ENCODE results near the gene KRR1.

The KRR1 gene

DNA sequence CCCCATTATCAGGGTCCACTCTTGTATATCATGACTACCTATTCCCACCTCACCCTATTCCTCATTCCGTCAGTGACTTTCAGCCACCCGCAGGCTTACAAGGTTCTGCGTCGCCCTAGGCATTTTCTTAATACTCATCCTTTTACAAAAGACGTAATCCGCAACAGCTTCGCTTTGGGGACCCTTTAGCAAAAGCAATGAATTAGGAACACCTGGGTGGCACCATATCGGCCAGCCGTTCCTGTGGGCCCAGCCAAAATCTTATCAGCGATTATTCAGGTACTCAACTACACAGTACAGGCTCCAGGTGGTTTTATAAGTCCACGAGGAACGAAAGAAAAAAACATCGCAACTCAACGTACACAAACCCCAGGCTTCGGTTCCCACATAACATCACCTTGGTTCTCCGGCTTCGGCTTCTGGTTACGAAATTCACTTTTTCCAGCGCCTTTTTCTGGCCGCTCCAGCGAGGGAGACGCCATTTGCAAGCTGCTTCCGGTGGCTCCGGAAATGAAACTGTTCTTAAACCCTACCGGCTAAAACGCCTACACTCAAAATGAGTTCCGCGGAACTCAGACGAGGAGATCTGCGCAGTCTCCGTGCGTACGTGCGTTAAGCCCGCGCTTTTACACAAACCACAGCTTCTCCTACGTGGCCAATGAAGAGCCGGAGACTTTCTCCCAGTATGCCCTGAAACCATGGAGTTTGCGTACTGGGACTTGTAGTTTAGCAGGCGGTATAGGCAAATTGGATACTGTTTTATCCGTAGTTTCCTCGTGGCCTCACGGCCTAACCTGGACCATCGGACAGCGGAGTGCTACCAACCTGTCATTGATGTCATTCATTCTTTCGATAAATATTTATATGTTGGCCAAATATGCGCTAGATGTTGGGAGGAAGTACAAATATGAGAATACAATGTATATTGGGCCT is at the start of gene KRR1:
Gene KRR1 (minus strand): TSS at position 494 of the 933 bp plus-strand sequence. CDS start 12 bp downstream, at position 482.
- DNase-seq (ENCODE audit: low spot score) = peak; percentile 97

DNA sequence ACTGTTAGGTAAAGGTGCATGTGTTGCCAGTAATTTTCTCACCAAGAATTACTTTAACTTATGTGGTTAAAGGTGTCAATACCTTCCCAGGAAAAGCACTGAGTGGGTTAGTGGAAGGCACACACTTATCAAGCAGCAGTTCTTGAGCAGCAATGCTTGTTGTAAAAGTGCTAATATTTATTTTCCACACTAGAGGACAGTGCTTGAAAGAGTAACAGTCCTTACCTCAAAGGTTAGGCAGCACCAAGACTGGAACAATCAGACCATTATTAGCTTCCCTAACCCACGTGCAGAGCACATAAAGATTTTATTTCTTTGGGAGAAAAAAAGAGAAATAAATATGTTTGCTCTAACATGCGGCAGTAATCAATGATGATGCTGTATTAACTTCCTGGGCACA is 48.8 kb upstream of the KRR1 start:
- peak; percentile 90 for DNase-seq (ENCODE audit: low spot score)

DNA sequence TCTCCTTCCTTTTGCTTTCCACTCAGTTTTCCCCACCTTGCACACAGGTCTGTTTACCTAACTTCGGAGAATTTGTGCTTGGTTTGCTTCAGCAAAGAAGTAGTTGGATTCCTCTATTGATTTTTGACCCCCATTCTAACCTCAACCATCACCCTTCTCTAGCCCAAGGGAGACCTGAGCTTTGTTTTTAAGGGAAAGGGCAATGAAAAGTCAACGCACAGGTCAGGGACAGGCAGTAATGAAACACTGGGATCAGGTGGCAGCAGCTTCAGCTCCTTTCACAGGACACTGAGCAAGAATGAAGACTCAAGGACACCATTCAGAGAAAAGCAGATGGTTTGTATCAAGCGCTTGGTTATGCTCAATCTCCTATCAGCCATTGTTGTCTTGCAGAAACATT is 46.9 kb upstream of the KRR1 start:
- no peak for DNase-seq (ENCODE audit: low spot score)

DNA sequence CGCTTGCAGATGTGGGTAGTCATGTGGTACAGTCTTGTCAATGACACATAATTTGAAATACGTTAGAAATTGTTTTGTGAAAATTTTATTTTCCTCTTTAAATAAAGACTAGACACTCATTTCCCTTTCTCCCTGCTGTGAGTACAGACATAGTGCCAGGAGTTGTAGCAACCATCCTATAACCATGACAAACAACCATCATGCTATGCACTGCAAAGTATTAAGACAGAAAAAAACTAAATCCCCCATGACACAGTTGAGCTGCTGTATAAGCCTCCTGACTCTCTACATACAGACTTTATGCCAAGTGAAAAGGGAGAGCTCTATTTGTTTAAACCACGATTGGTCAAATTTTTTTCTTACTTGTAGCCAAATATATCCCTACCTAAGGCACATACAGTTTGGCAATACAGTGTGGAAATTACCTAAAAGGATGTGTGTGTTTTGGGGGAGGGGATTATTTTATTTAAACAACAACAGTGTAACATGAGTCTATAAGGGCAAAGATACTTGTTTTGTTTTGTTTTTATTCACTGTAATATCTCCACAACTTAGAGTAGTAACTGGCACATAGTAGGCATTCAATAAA is 45.0 kb upstream of the KRR1 start:
- DNase-seq (ENCODE audit: low spot score) = no peak

DNA sequence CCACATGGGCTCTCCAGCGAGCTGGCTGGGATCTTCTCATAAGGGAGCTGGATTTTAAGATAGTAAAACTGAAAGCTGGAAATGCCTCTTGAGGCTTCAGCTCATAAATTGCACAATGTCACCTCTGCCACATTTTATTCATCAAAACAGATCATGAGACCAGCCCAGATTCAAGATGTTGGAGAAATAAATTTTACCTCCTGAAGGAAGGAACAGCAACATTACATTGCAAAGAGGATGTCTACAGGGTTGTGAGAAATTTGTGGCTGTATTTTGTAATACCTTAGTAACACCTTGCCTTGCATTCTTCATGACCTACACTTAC is 43.1 kb upstream of the KRR1 start:
- DNase-seq (ENCODE audit: low spot score) = no peak

DNA sequence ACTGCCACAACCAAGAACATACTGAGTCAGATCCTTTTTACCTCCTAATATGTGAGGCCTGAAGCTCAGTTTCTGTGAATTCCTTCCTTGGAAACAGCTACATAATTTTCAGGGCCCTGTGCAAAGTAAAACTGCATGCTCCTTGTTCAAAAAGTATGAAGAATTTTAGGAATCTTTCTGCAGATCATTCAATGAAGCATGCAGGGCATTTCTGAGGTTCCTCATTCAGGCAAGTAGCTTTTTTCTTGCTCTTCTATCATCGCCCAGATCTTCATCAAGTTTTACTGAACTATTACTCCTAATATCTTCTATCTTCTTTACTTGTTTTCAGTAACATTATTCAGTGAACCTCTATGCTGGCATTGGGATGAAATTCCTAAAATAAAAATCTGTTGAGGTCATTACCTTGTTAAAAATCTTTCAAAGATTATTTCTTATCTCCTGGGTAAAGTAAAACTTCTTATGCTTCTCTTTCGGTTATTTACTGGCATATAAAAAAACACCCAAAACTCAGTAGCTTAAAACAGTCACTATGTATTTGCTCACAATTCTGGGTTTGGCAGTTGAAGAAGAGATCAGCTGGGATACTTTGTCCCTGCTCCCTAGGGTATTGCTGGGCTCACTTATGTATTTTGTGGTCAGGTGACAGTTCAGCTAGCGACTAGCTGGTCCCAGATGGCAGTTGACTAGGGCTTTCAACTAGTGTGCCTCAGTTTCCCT is 42.6 kb upstream of the KRR1 start:
- no peak for DNase-seq (ENCODE audit: low spot score)

DNA sequence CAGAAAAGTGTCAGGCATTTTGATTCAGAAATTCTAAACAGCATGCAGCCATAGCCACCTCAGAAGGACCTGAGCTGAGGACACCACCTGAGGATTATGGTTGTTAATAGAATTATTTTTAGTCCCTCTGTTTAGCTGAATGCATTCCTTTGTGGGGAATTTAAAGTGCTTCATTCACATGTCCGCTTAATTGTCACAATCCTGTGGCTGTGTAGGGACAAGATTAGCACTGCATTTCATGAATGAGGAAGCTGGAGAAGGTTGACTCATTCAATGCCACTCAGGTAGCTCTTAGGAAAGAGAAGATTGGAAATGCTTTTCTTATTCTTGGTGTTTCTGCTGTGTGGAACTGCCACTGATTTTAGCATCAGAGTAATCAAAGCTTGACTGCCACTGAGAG is 42.0 kb upstream of the KRR1 start:
- no peak for DNase-seq (ENCODE audit: low spot score)

DNA sequence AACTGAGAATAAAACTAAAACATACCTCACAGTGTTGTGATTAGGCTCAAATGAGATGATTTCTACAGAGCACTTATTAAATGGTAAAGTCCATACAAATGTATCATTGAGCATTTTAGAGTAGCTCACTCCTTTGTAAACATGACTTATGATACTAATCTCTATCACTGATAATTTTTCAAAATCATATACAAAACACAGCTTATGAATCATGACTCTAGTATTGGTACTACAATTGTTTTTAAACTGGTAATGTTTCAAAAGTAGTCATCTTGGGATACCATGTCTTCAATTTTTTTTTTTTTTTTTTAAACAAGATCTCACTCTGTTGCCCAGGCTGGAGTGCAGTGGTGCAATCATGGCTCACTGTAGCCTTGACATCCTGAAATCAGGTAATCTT is 40.1 kb upstream of the KRR1 start:
- no peak for DNase-seq (ENCODE audit: low spot score)

DNA sequence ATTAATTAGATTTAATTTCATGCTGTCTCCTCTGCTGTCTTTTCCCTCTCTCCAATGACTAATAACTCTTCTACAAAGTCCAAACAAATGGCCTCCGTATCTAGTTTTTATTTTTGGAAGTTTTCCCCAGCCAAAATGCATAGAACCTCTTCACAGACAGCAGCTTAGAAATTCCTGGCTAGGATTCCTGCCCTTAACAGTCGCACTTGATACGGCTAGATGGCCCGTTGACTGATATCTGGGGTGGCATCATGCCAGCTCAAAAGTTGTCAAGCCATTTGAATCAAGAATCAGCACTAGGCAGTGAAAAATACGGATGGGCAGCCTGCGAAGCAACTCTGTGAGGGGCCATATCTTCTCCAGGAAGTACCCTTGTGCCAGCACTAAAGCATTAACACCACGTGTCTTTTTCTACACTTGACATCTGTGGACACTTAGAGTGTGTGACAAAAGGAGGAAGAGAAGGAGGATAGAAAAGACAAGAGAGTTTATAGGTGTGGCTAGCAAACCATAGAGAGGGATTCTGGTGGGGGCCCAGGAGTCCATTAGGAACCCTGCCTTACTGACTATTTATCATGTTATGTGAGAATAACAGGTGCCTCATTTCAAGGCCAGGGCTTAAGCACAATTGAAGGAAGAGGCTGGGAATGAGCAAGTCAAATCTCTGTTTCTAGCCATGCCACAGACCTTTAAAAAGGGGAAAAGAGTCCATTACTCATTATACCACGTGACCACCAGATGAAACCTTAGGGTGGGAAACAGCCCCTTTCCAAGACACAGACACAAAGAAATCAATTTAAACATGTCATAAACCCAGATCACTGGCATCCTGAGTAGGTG is 39.2 kb upstream of the KRR1 start:
- DNase-seq (ENCODE audit: low spot score) = peak; percentile 36

DNA sequence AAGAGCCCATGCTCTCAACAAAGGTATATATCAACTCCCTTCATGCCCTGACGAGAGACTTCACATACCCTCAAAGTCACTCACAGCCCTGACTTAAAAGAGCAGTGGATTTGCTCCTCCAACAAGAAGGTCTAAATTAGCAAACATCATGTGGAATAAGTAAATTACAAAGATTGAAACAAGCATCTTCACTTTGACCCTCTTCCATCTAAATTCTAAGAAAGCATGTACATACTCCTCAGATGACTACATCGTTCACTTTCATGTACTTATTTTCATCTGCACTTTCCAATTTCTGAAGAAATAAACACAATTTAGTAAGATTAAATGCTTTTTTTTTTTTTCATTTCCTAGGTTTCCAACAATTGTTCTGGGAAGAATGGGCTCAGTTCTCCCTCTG is 38.6 kb upstream of the KRR1 start:
- no peak for DNase-seq (ENCODE audit: low spot score)

DNA sequence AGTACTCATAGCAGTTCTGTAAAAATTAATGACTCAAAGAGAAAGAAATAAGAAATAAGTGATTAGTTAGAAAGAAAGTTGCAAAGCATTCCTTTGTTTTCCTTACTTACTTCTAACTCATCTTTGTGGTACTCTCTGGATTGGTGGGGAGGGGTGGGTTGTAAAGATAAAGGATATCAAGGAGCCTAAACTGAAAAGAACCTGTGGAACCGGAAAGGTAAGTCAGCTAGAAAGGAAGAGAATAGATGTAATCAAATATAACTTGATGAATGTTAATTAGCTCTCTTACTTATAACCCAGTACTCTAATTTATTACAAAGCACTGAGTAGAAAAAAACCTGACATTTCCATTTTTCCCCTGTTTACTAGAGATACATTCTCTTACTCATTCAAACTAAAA is 37.5 kb upstream of the KRR1 start:
- DNase-seq (ENCODE audit: low spot score) = no peak

DNA sequence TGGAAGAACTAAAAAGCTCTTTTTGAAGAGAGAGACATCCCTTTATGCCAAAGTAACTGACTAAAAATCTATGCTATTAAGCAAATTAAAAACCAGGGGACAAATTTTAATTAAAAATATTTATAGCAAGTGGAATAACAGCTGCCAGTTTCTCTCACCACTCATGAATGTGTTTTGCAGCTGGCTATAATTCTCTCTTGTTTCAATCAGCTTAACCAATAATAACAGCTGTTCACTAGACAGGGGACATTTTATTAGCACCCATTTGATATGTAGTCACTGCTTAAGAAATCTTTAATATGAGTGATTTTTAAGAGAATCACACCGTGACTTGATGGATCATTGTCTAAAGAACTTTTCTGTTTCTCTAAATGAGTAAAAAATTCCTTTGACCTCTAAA is 34.2 kb upstream of the KRR1 start:
- no peak for DNase-seq (ENCODE audit: low spot score)

DNA sequence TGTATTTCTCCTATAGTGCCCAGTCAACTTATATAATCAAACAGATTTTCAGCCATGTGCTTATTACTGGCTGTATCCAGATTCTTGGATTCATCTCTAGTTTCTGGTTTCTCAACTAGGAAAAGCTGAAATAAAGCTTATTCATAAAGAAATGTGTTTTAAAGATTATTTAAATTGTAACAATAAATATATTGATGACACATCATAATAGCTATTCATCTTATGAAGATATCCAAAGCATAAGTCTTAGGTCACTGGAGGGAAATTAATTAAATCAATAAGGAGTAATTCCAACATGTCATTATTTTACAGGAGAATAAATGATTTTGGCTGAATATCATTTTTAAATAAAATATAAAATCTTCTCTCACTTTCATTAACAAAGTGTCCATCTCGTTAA is 32.1 kb upstream of the KRR1 start:
- no peak for DNase-seq (ENCODE audit: low spot score)

DNA sequence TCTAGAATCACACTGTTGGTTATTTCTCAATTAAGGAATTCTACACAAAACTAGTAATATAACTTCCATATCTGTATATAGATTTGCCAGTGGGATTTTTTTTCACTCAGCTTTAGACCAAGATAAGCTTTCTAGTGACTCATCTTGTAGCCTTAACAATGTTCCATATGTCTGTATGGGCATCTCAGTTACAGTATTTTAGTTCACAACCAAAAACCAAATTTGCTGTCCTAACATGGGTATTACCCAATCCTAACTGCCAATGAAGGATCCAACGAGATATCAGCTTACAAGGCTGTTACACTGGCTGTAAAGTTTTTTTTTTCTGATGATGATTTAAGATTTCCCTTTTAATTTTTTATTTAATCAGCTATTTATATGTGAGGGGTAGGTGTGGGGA is 31.5 kb upstream of the KRR1 start:
- no peak for DNase-seq (ENCODE audit: low spot score)

DNA sequence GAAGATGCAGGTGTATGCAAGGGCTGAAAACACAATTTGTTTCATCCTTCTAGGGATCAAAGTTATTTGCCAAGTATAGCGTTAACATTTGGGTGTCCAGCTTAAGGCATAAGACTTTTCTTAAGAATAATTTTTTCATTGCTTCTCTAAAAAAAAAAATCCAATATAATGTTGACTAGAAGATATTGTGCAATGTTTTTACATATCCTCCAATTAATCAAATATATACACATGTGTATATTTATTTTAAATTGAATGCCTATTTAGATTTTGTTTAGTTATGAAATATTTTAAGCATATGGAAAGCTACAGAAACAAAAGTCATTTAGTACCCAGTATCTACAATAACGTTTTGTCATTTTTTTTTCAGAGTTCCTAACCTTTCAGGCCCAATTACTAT is 28.5 kb upstream of the KRR1 start:
- no peak for DNase-seq (ENCODE audit: low spot score)

DNA sequence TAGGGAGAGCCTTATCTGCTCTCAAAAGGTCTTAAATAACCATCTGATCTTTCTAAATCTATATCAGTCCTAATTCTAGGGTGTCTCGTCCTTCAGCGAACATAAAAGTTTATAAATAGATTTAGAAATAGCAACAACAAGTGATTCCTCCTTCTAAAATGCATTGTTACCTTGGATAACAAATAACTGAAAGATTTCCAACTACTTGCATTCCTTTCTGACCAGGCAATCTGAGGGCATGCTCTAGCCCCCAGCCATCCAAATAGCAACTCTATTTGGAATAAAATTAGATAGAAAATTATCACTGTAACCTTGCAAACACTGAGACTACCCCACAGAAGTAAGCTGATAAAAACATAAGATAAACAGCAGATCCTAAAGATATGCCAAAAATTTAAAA is 21.8 kb upstream of the KRR1 start:
- no peak for DNase-seq (ENCODE audit: low spot score)

DNA sequence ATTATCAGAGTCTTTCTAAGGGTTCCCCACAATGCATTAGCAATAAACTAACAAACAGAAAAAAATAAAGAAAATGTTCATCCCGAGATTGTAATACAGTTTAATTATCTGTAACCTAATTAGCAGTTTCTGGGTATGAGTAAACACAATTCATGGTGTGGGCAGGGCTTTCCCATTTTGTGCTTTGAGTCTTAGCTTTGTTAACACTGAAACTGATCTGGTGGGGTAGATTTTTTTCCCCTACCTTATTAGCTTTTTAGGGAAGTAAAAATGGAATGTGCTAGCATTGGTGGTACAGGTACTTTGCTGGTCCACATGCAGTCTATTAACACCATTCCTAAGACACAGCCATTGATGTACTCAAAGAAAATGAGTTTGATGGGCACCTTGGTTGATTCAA is 18.4 kb upstream of the KRR1 start:
- no peak for DNase-seq (ENCODE audit: low spot score)

DNA sequence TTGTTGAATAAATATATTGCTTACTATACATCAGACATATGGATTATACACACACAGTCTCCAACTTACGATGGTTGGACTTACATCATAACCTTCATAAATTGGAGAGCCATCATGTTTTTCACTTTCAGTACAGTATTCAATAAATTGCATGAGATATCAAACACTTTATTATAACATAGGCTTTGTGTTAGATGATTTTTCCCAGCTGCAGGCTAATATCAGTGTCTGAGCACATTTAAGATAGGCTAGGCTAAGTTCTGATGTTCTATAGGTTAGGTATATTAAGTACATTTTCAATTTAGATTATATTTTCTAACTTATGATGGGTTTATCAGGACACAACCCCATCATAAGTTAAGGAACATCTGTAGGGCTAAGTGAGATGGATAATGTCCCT is 17.9 kb upstream of the KRR1 start:
- DNase-seq (ENCODE audit: low spot score) = no peak

DNA sequence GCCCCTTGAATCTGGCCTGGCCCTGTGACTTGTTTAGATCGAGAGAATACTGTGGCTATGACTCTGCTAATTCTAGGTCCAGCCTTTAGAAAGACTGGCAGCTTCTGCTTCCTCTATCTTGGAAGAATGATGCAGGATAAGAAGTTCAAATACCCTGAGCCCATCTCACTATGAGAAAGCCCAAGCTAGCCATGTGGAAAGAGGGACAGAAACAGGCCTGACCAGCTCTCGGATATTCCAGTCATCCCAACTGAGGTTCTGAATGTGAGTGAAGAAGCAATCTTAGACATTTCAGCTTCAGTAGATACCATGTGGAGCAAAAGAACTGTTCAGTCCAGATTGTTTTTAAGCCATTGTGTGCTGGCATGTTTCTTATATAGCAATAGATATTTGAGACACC is 17.3 kb upstream of the KRR1 start:
- DNase-seq (ENCODE audit: low spot score) = no peak

DNA sequence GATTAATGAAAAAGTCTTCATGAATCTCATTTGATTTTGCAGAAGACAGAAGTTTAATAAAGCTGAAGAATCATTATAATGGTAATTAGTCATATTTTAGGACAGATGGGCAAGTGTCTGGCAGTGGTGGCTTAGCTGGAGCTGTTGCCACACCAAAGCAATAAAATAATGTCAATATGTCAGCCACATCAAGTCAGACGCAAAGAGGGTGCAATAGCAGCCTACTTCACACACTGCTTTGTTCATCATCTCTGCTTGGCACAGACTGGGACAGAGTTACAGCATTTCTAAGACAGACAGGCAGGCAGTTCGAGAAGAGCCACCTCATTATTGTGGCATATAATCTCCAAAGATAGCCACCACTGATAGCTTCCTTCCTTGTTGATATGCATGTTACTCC is 16.9 kb upstream of the KRR1 start:
- DNase-seq (ENCODE audit: low spot score) = no peak

DNA sequence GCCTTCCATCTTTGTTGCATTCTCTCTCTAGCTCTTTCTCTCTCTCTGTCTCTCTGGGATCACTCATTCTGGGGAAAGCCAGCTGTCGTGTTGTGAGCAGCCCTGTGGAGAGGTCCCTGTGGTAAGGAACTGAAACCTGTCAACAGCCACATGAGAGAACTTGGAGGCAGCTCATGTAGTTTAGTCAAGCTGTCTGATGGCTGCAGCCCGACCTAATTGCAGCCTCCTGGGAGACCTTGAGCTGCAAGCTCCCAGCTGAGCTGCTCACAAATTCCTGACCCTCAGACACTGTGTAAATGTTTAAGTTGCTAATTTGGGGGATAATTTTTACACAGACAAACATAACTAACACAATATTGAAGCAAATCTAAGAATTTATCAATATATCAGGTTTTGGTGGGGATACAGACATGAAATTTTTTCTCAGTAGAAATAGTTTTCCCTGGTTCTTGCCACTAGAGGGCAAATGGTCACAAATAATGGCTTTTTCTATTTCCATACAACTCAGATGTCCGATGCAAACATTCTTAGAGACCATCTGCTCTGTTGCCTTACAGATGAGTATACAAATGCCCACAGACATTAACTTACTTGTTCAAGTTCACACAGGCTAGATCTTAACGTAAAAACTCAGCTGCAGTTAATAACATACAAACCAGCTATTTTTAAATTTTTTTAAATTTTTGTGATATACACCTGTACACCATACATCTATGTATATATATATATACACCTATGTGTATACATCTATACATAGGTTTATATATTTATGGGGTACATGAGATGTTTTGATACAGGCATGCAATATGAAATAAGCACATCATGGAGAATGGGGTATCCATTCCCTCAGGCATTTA is 15.5 kb upstream of the KRR1 start:
- peak; percentile 61 for DNase-seq (ENCODE audit: low spot score)
